Stimulated activated CD8-positive, alpha-beta memory T cell treated with anti-CD3 and anti-CD28 coated beads, Interleukin-15, amount 100 ng/mL, for 48 hours (primary cell): Measurements from ENCODE around the gene CNTFR.
"Not testable (repeated sequence)": the region's sequence is repeated elsewhere in the genome, so short reads cannot be mapped to it uniquely, and the experiment has no call there.

Experiments used
- DNase-seq, 2 donors: peaks; one replicate each; pipeline ENCODE4 v3.0.0-alpha.2; 2020; ENCODE audit warnings: low read depth in 2 of 2

The CNTFR gene, protein sequence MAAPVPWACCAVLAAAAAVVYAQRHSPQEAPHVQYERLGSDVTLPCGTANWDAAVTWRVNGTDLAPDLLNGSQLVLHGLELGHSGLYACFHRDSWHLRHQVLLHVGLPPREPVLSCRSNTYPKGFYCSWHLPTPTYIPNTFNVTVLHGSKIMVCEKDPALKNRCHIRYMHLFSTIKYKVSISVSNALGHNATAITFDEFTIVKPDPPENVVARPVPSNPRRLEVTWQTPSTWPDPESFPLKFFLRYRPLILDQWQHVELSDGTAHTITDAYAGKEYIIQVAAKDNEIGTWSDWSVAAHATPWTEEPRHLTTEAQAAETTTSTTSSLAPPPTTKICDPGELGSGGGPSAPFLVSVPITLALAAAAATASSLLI

DNA sequence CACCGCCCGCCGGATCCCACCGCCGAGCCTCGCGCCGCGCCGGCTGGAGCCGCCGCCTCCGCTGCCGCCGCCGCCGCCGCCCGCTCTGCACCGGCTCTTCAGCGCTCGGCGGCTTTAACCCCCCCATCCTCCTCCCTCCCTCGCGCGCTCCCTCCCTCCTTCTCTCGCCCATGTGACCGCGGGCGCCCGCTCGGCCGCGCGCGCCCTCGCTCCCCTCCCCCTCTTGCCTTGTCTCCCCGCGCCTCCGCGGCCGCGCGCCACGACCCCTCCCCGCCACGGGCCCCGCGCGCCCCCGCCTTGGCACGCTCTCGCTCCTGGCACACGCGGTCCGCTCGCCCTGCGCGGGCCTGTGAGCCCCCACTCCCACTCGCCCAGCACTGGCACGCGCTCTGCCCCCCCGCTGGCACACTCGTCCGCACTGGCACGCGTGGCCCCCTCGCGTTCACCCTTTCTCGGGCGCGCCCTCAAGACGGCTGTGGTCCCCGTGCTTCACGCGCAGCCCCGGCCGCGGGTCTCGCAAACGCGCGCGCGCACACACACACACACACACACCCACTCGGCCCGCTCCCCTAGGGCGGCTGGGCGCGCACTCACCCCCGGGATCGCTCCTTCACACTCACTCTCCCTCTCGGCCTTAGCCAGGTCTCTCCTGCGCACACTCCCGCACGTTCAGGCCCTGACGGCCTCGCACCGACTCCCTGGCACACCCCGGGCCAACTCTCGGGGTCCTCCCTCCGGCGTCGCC is at the start of gene CNTFR:
CNTFR (minus strand) TSS at position 89 of the 745 bp plus-strand sequence. CDS start 20,743 bp downstream, outside the sequence.
- no peak for DNase-seq

DNA sequence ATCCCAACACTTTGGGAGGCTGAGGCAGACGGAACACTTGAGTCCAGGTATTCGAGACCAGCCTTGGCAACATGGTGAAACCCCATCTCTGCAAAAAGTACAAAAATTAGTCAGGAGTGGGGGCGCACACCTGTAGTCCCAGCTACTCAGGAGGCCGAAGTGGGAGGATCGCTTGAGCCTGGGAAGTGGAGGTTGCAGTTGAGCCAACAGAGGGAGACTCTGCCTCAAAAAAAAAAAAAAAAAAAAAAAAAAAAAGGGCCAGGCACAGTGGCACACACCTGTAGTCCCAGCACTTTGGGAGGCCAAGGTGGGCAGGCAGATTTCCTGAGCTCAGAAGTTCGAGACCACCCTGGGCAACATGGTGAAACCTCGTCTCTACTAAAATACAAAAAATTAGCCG is 49.8 kb upstream of the CNTFR start:
- not testable (repeated sequence) for DNase-seq

DNA sequence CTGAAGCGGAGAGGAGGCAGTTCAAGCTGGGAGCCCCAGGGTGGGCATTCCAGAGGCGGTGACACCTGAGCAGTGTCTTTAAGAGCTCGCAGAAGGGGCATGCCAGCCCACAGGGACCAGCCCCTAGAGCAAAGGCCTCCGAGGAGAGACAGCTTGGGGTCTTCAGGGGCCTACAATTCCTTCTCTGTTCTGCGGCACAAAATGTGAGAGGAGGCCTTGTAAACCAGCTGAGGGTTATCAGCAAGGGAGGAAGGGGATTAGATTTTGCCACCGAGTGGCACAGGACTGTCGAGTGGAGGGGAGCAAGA is 48.6 kb upstream of the CNTFR start:
- no peak for DNase-seq

DNA sequence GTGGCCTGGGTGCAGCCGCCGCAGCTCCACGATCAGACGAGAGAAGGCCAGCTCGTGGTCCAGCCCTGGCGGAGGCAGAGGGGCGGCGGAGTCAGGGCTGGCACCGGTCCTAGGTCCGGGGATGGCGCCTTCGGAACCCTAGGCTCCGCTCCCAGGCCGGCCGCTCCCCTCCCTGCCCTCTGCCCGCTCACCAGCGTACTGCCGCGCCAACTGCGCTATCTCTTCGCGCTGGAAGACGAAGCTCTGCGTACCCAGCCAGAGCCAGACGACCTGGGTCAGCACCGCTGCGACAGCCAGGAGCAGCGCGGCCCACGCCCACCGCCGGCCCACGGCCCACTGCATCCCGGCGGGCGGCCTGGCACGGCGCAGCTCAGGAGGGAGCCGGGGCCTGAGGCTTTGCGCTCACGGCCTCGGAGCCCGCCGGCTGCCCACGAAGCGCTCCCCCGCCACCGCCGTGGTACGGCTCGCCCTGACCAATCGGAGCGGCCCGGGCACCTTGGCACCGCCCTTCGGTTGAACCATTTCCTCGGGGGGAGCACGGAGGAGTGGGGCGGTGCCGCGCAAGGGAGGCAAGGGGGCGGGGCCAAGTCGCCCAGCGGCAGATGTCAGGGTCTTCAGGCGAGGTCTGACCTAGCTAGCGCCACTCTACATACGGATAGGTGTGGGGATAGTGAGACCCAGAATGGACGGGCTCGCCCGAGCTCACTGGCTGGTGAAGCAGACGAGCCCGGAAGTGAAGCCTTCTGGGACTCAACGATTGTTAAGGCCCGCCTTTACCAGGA is 48.0 kb upstream of the CNTFR start, which contains the start of gene SIGMAR1:
SIGMAR1 (minus strand) TSS at position 432 of the 782 bp plus-strand sequence; CDS start at position 342, 90 bp downstream.
- DNase-seq: peak; percentile 86 to 87

DNA sequence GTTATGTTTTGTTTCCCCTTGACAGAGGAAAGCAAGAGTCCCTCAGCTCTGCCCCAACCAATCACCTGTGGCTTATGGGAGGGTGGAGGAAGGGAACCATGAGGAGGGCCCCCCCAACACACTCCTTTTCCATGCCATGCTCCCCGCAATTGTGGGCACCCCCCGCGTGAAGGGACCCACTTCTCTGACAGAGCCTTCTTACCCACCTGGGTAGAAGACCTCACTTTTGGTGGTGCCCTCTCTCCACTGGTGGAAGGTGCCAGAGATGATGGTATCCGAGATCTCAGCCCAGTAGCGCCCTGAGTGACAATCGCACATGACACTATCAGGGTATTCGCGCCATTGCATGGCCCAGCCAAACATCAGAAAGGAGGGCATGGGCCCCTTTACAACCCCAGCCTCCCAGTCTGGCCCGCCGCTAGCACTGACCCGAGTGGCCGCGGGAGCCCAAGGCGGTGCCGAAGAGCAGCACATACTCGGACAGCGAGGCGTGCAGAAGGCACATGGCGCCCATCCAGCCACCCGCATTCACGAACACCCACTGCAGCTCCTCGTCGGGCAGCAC is 47.3 kb upstream of the CNTFR start:
- DNase-seq: no peak

DNA sequence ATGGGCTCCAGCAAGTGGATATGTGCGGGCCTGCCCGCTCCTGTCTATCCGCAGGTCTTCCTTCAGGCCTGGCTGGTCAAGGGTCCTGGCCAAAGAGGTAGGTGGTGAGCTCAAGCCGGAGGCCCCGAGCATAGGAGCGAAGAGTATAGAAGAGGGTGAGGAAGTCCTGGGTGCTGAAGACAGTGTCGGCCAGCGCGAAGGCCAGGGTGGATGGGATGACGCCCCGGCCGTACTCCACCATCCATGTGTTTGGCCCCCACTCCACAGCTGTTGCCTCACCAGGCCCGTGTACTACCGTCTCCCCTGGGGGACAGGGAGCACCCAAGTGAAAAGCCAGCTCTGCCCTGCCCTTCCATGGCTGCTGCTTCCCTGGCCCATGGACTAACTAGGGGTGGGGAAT is 46.0 kb upstream of the CNTFR start:
- no peak for DNase-seq

DNA sequence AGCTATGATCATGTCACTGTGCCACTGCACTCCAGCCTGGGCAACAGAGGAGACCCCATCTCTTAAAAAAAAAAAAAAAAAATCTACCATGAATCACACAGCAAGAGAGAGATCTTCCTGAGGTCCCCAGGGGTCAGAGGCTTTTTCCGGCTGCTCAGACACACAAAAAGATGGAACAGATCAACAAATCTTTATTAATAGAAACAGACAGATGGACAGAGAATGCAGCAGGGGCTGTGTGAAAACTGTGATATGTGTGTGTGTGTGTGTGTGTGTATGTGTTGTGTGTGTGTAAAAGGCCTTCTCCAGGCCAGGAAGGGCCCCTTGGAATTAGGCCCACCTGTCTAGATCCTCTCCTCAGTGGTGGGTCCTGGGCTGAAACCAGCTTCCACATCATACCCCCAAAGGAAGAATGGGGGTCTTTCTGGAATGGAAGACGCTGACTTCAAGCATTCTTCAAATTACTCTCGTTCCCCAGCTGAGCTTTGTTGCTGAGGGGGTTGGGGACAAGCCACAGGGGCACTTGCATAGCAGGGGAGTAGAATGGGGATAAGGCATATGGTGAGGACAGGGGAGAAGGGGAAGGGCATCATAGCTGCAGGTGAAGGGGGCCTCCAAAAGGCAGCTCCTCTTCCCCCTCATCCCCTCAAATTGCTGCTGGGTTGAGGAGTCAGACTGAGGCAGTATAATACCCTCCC is 45.2 kb upstream of the CNTFR start:
- no peak for DNase-seq

DNA sequence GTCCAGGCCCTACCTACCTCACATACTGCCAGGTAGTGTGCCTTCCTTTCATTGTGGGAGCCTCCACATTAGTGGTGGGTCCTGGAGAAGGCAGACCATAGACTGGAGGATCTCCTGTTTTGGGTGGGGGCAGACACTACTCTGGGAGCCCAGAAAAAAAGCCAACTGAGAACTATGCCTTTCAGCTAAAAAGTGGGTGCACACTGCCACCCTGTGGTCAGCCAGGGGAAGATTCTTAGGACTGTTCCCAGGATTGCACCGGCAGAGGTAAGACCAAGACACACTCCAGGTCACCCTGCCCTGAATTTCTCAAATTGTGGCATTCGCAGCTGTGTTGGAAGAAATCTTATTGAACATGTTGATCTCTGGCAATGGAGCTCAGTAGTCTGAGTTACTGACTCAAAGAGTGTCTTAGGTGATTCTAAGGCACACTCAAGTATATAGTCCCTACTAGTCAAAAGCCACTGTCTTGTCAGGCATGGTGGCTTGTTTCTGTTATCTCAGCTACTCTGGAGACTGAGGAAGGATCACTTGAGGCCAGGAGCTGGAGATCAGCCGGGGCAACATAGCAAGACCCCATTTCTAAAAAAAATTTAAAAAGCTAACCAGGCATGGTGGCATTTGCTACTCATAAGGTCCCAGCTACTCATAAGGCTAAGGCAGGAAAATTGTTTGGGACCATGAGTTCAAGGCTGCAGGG is 44.5 kb upstream of the CNTFR start:
- DNase-seq: peak; percentile 45 to 48

DNA sequence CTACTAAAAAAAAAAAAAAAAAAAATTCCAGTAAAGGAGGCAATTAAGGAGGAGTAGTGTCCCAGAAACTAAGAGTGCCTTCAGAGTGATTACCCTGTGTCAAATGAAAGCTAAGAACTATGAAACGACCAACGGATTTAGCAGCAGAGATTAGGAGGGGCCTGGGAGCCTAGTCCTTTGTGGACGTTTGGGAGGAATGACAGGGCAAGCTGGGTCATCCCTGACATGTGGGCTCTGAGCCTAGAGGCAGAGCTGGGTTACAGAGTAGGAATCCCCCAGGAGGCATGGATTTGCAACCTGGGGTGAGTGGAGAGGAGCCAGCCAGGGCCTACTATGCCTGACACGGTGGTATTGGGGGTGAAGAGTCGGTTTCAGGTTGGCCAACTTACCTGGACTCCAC is 43.6 kb upstream of the CNTFR start:
- DNase-seq: no peak

DNA sequence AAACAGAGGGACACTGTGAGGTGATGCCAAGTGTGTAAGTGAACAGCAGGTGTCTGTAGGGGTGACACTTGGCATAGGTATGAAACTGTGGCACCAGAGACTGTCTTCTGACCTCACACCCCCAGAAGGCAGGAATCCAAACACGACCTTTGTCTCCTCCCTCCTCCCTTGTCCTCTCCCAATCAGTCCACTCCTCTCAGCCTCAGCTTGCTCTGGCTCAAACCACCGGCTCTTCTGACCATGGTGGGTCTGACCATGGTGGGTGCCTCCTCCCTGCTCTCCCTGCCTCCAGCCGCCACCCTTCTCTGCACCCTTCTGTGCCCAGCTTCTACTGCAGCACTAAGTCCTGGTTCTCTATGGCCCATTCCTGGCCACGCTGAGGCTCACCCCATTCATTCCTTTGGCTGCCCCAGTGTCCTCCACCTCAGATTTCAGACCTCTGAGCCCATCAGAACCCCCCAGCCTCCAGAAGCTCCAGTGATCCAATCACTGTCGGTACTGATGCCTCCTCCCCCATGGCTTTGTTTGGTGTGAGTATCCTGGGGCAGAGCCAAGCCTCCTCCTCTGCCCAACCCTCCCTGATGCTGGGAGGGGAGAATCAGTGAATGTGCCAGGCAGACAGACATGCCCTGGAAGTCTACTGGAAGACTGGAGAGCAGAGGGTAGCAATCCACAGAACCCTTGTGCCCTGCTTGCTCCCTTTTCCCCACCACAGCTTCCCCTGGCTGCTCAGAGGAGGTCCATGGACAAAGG is 41.1 kb upstream of the CNTFR start:
- DNase-seq: no peak

DNA sequence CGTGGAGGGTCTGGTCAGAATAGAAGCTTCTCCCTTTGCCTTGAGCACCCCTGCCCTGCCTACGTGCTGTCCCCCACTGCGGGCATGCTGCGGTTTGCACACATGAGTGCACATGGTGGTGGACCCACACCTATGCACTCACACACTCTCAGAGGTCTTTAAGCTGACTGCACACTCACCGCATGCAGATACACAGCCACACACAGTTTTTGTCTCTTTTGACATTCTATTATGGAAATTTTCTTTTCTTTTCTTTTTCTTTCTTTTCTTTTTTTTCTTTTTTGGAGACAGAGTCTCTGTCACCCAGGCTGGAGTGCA is 39.9 kb upstream of the CNTFR start:
- DNase-seq: no peak

DNA sequence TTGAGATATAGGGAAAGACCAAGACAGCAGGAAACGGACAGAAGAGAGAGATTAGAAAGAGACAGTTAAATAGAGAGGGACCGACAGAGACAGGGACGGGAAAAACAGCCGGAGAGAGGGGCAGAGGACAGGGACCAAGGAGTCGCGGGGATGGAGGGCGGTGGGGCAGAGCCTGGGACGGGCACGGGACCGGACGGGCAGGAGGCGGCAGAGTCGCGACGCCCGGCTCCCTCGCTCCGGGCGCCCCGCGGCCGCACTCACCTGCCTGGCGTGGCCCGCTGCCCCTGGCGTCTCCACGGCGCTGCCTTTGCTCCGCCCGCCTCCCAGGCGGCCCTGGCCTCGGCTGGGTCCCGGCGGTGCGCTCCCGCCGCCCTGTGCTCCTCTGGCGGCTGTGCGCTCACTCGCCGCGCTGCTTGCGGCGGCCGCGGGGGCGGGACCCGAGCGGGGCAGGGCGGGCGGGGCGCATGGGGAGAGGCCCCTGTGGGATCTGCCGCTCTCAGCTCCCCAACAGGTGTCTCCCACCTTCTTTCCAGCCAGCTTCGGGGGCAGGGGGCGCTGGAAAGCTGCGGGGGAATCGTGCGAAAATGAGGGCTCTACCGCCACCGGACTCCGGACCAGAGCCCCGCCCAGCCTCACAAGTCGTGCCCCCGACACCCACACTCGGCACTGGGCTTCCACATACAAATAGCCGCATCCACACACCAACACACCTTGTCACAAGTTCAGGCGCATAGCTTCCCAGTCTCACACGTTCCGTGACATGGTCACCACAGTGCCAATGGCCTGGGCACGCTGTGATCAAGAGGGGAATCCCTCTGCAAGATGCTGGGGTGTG is 39.3 kb upstream of the CNTFR start, which contains the start of gene ARID3C:
ARID3C (minus strand) TSS at position 411 of the 835 bp plus-strand sequence. CDS start 1,052 bp downstream, outside the sequence.
- no peak for DNase-seq

DNA sequence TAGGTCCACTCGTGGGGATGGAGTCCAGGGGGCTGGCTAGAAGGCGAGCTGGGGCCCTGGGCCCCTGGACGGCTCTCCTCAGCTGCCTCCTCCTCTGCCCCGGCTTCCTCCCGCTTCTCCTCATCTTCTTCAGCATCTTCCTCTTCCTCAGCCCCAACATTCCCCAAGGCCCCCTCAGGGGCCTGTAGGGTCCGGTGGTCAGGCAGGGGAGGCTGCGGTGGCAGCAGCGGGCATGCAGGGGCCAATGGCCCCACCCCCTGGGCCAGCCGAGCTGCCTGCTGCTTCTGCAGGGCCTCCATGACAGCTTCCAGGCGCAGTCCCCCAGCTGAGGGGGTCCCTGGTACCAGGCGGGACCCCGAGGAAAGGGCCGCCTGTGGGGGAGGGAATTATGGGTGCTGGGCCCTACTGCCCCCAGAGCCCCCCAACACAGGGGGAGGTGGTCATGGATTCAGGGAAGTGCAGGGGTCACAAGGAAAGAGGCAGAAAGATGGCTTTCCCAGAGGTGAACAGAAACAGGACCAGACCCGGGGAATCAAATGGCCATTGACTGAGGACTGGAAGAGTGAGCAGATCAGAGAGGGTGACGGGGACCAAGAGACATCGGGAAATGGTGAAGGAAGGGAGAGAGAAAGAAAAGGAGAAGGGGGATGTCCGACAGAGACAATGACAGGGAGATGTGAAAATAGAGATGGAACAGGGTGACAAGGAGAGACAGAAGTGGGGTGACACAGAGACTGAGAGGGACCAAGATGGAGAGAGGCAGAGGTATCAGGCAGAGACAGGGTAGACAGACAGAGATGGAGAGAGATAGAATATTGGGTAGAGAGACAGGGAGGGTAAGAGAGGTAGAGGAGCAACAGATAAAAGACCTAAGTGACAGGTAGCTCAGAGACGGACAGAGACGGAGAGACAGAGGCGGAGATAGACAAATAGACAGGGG is 38.5 kb upstream of the CNTFR start:
- DNase-seq: no peak

DNA sequence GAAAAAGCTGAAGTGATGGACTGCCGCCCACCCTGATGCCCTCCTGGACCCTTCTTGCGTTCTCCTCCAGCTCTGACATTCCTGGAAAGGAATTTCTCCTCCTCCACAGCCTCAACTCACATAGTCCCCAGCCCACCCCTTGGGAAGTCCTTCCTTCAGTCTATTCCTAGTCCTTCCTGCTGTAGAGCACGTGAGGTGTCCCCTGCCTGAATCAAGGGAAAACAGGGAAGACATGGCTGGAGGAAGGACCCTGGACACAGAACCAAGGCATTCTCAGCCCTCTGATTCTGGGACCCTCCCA is 35.6 kb upstream of the CNTFR start:
- no peak for DNase-seq

DNA sequence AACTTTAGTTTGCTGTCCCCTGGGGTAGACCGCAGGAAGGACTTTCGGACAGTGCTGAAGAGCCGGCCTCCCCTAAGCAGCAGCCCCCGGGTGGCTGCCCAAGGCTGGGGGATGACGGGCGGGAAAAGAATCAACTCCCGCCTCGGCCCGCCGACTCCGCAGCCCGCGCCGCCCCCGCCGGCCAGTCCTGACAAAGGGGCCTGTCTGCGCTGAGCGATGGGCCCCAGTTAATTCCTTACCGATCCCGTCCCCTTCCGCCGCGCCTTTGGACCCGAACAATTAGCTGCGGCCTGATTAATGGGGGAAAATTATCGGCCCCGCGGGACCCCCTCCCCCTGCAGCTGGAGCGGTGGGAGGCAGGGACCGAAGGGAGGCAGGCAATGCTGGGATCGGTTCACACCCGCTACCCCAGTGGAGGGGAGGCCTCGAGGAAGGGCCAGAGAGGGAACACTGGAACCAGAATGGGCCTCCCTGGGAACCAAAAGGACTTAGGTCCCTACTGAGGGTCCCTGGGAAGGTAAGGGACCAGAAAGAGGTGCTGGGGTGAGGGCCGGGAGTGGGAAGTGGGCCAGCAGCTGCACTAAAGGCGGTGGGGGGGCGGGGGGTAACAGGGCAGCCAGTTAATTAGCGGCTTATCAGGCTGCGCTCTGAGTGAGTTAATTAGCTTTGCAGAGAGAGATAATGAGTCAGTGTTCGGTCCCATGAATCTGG is 35.1 kb upstream of the CNTFR start:
- DNase-seq: no peak

DNA sequence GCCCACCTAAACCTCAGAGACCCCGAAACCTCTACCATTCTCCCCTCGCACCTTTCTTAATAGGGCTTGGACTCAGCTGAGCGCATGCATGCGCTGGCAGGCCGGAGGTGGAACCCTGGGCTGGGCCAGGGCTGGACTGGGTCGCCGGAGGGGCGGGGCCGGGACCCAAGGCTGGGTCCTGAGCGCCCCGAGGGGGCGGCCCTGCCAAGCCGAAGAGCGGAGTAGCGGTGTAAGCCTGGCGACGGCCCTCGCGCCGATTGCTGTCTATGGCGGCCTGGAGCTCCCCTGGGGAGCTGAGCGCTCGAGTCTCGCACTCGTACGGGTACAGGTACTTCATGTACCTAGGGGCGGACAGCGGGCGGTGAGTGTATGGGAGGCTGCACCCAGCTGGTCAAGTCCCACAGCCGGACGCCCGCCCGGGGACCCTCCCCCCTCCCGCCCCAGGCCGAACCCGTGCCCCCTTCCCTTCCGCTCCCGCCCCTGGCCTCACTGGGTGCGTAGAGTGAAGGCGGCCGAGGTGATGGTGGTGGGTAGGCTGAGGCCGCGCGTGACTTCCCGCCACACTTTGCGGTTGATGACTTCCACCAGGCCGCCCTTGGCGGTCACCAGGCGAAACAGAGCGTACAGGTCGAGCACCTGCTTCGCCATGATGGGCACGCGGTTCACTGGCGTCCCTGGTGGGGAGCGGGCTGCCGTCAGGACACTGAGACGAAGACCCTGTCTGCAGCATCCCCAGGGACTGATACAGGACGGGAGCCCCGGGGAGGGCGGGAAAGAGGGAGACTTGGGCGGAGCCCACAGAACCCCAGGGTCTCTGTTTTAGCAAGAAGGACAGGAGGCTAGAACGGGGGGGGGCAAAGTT is 34.1 kb upstream of the CNTFR start:
- DNase-seq: no peak
